HCT116 (cell line): Measurements from ENCODE around the gene LIG1. TPM values are rescaled to one million over a fixed set of nuclear protein-coding genes. Genes with fewer than 3 reads are reported as not detected.

Experiments
- ATAC-seq: fragments of 200-7000 bp; cut with Tn5 transposase; 2 replicates; pipeline ENCODE4 v1.9.1; 2020; ENCODE audit warnings: mild to moderate bottlenecking, moderate library complexity
- BruUV-seq: library from RNA; stranded (reverse); fragments of 400-500 nt; replicated peaks from 2 replicates; lab custom pipeline; 2021; lab: Mats Ljungman, UMichigan
- CTCF ChIA-PET: fragments of 300-600 bp; sonication (Branson Sonifier 250); formaldehyde crosslinking; loops from one replicate; lab custom pipeline; 2021; ENCODE audit warnings: antibody characterized with exemption; lab: Charles Lee
- POLR2A ChIA-PET: fragments of 300-600, 350-600 bp; sonication (Branson Sonifier 250); formaldehyde crosslinking; loops from one replicate; lab custom pipeline; 2021; ENCODE audit warnings: antibody characterized with exemption; lab: Charles Lee
- RAD21 ChIA-PET, 2 experiments: fragments of 300-600 bp; sonication (Branson Sonifier 250); formaldehyde crosslinking; loops; one replicate each; lab custom pipeline; 2023; ENCODE audit warnings: low total read pairs in 2 of 2; ENCODE audit not compliant: uncharacterized antibody in 2 of 2, unreplicated experiment in 2 of 2, low non-redundant PET in 1 of 2; lab: Charles Lee
- DNase-seq: peaks from one replicate; pipeline ENCODE4 v3.0.0-alpha.2; 2010; ENCODE audit warnings: low read depth, low spot score
- H2AFZ ChIP-seq: fragments of 200-600 bp; shearing (Covaris generic), sonication (generic); 2 replicates; pipeline ENCODE4 v1.6.1; 2017; ENCODE audit warnings: low read depth, mixed run types, mixed read lengths, antibody characterized with exemption, low read length; ENCODE audit not compliant: poor library complexity, severe bottlenecking
- H3K27ac ChIP-seq: 2 replicates; pipeline ENCODE4 v1.5.1; 2012; ENCODE audit warnings: low read depth, low read length
- H3K27me3 ChIP-seq: fragments of 200-600 bp; sonication (generic); 2 replicates; pipeline ENCODE4 v1.6.1; 2016; ENCODE audit warnings: mixed run types, low read length, mixed read lengths; ENCODE audit not compliant: insufficient read depth
- H3K36me3 ChIP-seq, 2 experiments: fragments of 200-500 bp in 1 of 2; fragments of 200-600 bp in 1 of 2; sonication (Bioruptor generic) in 1 of 2; sonication (generic) in 1 of 2; 2 replicates each; pipeline versions ENCODE4 v1.5.1 to v1.6.1; 2014 to 2016; ENCODE audit warnings: low read length in 2 of 2, inconsistent platforms in 1 of 2, mixed read lengths in 1 of 2, mixed run types in 1 of 2; ENCODE audit not compliant: insufficient read depth in 2 of 2, control insufficient read depth in 1 of 2
- H3K4me1 ChIP-seq, 2 experiments: fragments of 200-600 bp in 1 of 2; sonication (generic) in 1 of 2; 2 replicates each; pipeline versions ENCODE4 v1.5.1 to v1.6.1; 2012 to 2017; ENCODE audit warnings: low read length in 2 of 2, inconsistent platforms in 1 of 2, mild to moderate bottlenecking in 1 of 2, mixed read lengths in 1 of 2, mixed run types in 1 of 2, moderate library complexity in 1 of 2; ENCODE audit not compliant: insufficient read depth in 2 of 2, control insufficient read depth in 1 of 2
- H3K4me2 ChIP-seq: fragments of 200-600 bp; sonication (generic); 2 replicates; pipeline ENCODE4 v1.6.1; 2017; ENCODE audit warnings: mixed run types, low read length, mixed read lengths
- H3K4me3 ChIP-seq, 2 experiments: fragments of 200-600 bp in 1 of 2; sonication (generic) in 1 of 2; replicated peaks in 1 of 2; 2 replicates each; pipeline ENCODE4 v1.5.1; 2011 to 2016; ENCODE audit warnings: low read length in 2 of 2, control low read depth in 1 of 2, low read depth in 1 of 2, mild to moderate bottlenecking in 1 of 2, mixed read lengths in 1 of 2, mixed run types in 1 of 2
- H3K79me2 ChIP-seq: fragments of 200-600 bp; sonication (generic); 2 replicates; pipeline ENCODE4 v1.6.1; 2017; ENCODE audit warnings: mild to moderate bottlenecking, mixed run types, low read length, moderate library complexity, mixed read lengths; ENCODE audit not compliant: insufficient read depth
- H3K9ac ChIP-seq: fragments of 200-600 bp; sonication (generic); 2 replicates; pipeline ENCODE4 v1.6.1; 2016; ENCODE audit warnings: low read length, mixed read lengths
- H3K9me2 ChIP-seq: fragments of 200-600 bp; sonication (generic), shearing (Covaris generic); 2 replicates; pipeline ENCODE4 v1.6.1; 2017; ENCODE audit warnings: mixed run types, mild to moderate bottlenecking, moderate library complexity; ENCODE audit not compliant: insufficient read depth
- H3K9me3 ChIP-seq, 2 experiments: fragments of 200-500 bp in 1 of 2; fragments of 200-600 bp in 1 of 2; sonication (Bioruptor generic) in 1 of 2; sonication (generic) in 1 of 2; 2 replicates each; pipeline ENCODE4 v1.6.1; 2014 to 2017; ENCODE audit warnings: low read length in 2 of 2, mixed read lengths in 2 of 2, inconsistent platforms in 1 of 2, low read depth in 1 of 2, mild to moderate bottlenecking in 1 of 2, mixed run types in 1 of 2, moderate library complexity in 1 of 2; ENCODE audit not compliant: control insufficient read depth in 1 of 2, insufficient read depth in 1 of 2
- H4K20me1 ChIP-seq: fragments of 200-600 bp; sonication (generic), shearing (Covaris generic); 2 replicates; pipeline ENCODE4 v1.6.1; 2017; ENCODE audit warnings: mixed run types, mild to moderate bottlenecking, moderate library complexity; ENCODE audit not compliant: insufficient read depth
- CBX3 ChIP-seq: IDR thresholded peaks from 2 replicates; pipeline ENCODE4 v1.6.1; 2012; ENCODE audit warnings: low read depth
- CTCF ChIP-seq, 3 experiments: fragments of 200-600 bp in 1 of 3; sonication (generic) in 1 of 3; IDR thresholded peaks in 2 of 3; conservative IDR thresholded peaks in 1 of 3; 2 replicates each; pipeline ENCODE4 v1.5.1; 2012 to 2017; ENCODE audit warnings: low read depth in 2 of 3, low read length in 2 of 3, antibody characterized with exemption in 1 of 3, borderline replicate concordance in 1 of 3, control low read depth in 1 of 3, mild to moderate bottlenecking in 1 of 3, mixed read lengths in 1 of 3, mixed run types in 1 of 3, moderate library complexity in 1 of 3; ENCODE audit not compliant: insufficient read depth in 1 of 3
- EGR1 ChIP-seq: IDR thresholded peaks from 2 replicates; pipeline ENCODE4 v1.6.1; 2012; ENCODE audit warnings: low read depth
- ELF1 ChIP-seq: IDR thresholded peaks from 2 replicates; pipeline ENCODE4 v1.6.1; 2012; ENCODE audit warnings: low read depth, borderline replicate concordance
- EZH2phosphoT487 ChIP-seq: fragments of 200-600 bp; IDR thresholded peaks from 2 replicates; pipeline ENCODE4 v1.6.1; 2018; ENCODE audit warnings: antibody characterized with exemption, borderline replicate concordance
- FOSL1 ChIP-seq: IDR thresholded peaks from 2 replicates; pipeline ENCODE4 v1.6.1; 2012; ENCODE audit warnings: low read depth
- POLR2A ChIP-seq: IDR thresholded peaks from 2 replicates; pipeline ENCODE4 v1.7.0; 2011; ENCODE audit warnings: borderline replicate concordance; ENCODE audit not compliant: insufficient read depth, insufficient read length; ENCODE audit errors: extremely low read depth
- SP1 ChIP-seq: IDR thresholded peaks from 2 replicates; pipeline ENCODE4 v1.6.1; 2012; ENCODE audit warnings: low read depth
- ZBTB33 ChIP-seq: IDR thresholded peaks from 2 replicates; pipeline ENCODE4 v1.6.1; 2011; ENCODE audit warnings: mild to moderate bottlenecking, low read length, moderate library complexity; ENCODE audit not compliant: insufficient replicate concordance; ENCODE audit errors: extremely low read depth
- ZNF274 ChIP-seq: fragments of 200-500 bp; sonication (Bioruptor generic); IDR thresholded peaks from 2 replicates; pipeline ENCODE4 v1.6.1; 2014; ENCODE audit warnings: mild to moderate bottlenecking, low read depth, low read length, inconsistent platforms
- intact Hi-C: fragments of 100-400 bp; cut with micrococcal nuclease; formaldehyde crosslinking; loops from 2 replicates; pipeline ENCODE4 v1.10.0; 2022
- total RNA-seq: library from RNA; stranded (reverse); gene quantifications from one replicate; pipeline ENCODE4 v1.2.1, GENCODE V29; 2021; ENCODE audit not compliant: unreplicated experiment

Gene LIG1
- total RNA-seq, 1 experiment from 2014 or later: 122 TPM

- TF ChIP-seq CBX3 (no peak), SP1 (no peak), EZH2phosphoT487 (no peak), POLR2A (no peak), ZNF274 (no peak), ZBTB33 (no peak), CTCF (IDR thresholded peaks at IDR 0.05 in 2 of 3, conservative IDR thresholded peaks at IDR 0.05 in 1 of 3; ENCODE audit: borderline replicate concordance in 1 of 3, insufficient read depth in 1 of 3, low read depth in 2 of 3, low read length in 2 of 3) (no peak)
Observed at GRCh38 chr19:48170817-48171347, 738 bp upstream of the LIG1 start (continued).

GRCh38 chr19:48169578-48169938, 586 bp downstream of the LIG1 start:
- peaks cover 10 to 15% of the 10 kb centered on the region in 2 experiments; a peak in 3 of 4 replicates for H3K4me1 ChIP-seq
- no peak overlapping the region for H2AFZ ChIP-seq
- ChIA-PET POLR2A (interaction anchor here (0.8 to 2.6 kb wide), 3 partner anchors 10 to 59 kb away, joined by 3 to 13 read pairs (median 6); partner anchors contain the start of gene PLA2G4C), CTCF (interaction anchor here (1.0 to 1.3 kb wide), 2 partner anchors 17 to 206 kb away, joined by 3 to 4 read pairs; no protein-coding TSS in a partner anchor), RAD21 (interaction anchor here (0.6 to 0.7 kb wide), 4 partner anchors 36 to 304 kb away, joined by 3 to 6 read pairs (median 3); partner anchors contain the start of gene EMP3 (in 1 of the 2))
- H3K9ac ChIP-seq: peak overlapping the region; percentile 99
- H3K36me3 ChIP-seq: peaks cover 5 to 18% of the 10 kb centered on the region in 2 experiments
- H3K9me3 ChIP-seq: no peaks in the 10 kb centered on the region
- peaks cover 59% of the 10 kb centered on the region for H3K79me2 ChIP-seq
- H3K4me3 ChIP-seq: peak overlapping the region; percentile 95 to 100
- TF ChIP-seq EGR1 (no peak), ELF1 (peak; percentile 58; the same call in 1 of the 2 replicates), FOSL1 (no peak), POLR2A (no peak)
- peak; percentile 39 for ATAC-seq
- H3K27me3 ChIP-seq: no peaks in the 10 kb centered on the region
- intact Hi-C loops: no loop called here
- no peaks in the 10 kb centered on the region for H3K9me2 ChIP-seq
- H3K27ac ChIP-seq: peak overlapping the region; percentile 98
- no TSS peak for BruUV-seq
- H3K4me2 ChIP-seq: peak overlapping the region; percentile 100
- H4K20me1 ChIP-seq: no peaks in the 10 kb centered on the region; the same call in 1 of the 2 replicates
- DNase-seq: peak; percentile 66
